Osteocyte (in vitro differentiated cells): Measurements from ENCODE around the gene RASSF1. TPM values are rescaled to one million over a fixed set of nuclear protein-coding genes. Genes with fewer than 3 reads are reported as not detected.
A peak's percentile ranks its signal among the peaks of the same experiment; 100 is the strongest.

ENCODE experiments used
- DNase-seq: peaks from one replicate; pipeline ENCODE4 v3.0.0; 2021; ENCODE audit warnings: mixed read lengths; ENCODE audit not compliant: unreplicated experiment; ENCODE audit errors: extremely low spot score
- H3K27ac Mint-ChIP-seq: one replicate; pipeline ENCODE4 v1.8.0; 2021; ENCODE audit warnings: mild to moderate bottlenecking, mixed read lengths; ENCODE audit not compliant: unreplicated experiment
- H3K27me3 Mint-ChIP-seq: one replicate; pipeline ENCODE4 v1.8.0; 2021; ENCODE audit warnings: mixed read lengths; ENCODE audit not compliant: unreplicated experiment
- H3K36me3 Mint-ChIP-seq: one replicate; pipeline ENCODE4 v1.8.0; 2021; ENCODE audit warnings: mixed read lengths; ENCODE audit not compliant: unreplicated experiment
- H3K4me1 Mint-ChIP-seq: one replicate; pipeline ENCODE4 v1.8.0; 2021; ENCODE audit warnings: mixed read lengths; ENCODE audit not compliant: unreplicated experiment
- H3K4me3 Mint-ChIP-seq: one replicate; pipeline ENCODE4 v1.8.0; 2021; ENCODE audit warnings: mild to moderate bottlenecking, moderate library complexity, mixed read lengths; ENCODE audit not compliant: unreplicated experiment
- H3K9me3 Mint-ChIP-seq: one replicate; pipeline ENCODE4 v1.8.0; 2021; ENCODE audit warnings: mixed read lengths; ENCODE audit not compliant: unreplicated experiment
- total RNA-seq: library from RNA; stranded (reverse); gene quantifications from 2 replicates; pipeline ENCODE4 v1.2.1, GENCODE V29; 2021
- TF ChIP-seq, protein P1 (sequence below): fragments of 200-600 bp; sonication (generic); IDR thresholded peaks from 2 replicates; pipeline ENCODE4 v1.5.0; 2021; ENCODE audit warnings: antibody characterized with exemption, mild to moderate bottlenecking, moderate library complexity

The RASSF1 gene
- total RNA-seq, 1 donor from 2014 or later = 12.8 TPM

DNA sequence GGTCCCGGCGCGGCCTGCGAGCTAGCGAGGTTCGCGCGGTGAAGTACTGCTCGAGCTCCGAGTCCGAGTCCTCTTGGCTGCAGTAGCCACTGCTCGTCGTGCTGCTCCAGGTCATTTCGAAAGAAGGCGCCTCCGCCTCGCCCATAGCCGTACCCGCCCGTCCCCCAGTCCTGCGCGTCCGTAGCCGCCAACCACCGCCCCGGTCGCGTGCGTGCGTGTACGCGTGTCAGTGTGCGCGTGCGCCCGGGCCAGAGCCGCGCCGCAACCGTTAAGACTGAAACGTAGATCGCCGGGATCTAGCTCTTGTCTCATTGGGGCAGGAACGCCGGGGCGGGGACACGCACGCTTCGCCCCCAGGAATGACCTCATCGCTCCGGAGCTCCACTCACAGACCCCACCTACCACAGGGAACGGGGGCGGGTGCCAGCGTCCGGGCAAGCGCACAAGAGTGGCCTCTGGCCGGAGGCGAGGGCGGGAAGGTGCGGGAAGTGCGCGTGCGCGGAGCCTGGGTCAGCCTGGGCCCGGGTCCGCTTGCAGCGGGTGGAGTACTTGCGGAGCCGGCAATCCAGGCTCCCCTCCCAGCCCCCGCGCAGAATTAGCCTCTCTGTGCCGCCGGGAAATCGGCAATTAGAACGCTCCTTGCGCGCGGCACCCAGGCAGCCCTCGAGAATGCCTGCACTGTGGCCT lies 3.3 kb downstream of the RASSF1 start:
- peak overlapping the region; percentile 87 for H3K4me3 Mint-ChIP-seq
- peaks cover under 1% of the 10 kb centered on the region for H3K36me3 Mint-ChIP-seq
- H3K4me1 Mint-ChIP-seq = peaks cover 55% of the 10 kb centered on the region
- no peaks in the 10 kb centered on the region for H3K9me3 Mint-ChIP-seq
- H3K27me3 Mint-ChIP-seq = no peaks in the 10 kb centered on the region
- DNase-seq = peak; percentile 100
- TF ChIP-seq, protein P1, sequence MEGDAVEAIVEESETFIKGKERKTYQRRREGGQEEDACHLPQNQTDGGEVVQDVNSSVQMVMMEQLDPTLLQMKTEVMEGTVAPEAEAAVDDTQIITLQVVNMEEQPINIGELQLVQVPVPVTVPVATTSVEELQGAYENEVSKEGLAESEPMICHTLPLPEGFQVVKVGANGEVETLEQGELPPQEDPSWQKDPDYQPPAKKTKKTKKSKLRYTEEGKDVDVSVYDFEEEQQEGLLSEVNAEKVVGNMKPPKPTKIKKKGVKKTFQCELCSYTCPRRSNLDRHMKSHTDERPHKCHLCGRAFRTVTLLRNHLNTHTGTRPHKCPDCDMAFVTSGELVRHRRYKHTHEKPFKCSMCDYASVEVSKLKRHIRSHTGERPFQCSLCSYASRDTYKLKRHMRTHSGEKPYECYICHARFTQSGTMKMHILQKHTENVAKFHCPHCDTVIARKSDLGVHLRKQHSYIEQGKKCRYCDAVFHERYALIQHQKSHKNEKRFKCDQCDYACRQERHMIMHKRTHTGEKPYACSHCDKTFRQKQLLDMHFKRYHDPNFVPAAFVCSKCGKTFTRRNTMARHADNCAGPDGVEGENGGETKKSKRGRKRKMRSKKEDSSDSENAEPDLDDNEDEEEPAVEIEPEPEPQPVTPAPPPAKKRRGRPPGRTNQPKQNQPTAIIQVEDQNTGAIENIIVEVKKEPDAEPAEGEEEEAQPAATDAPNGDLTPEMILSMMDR = no peak
- peak overlapping the region; percentile 96 for H3K27ac Mint-ChIP-seq

DNA sequence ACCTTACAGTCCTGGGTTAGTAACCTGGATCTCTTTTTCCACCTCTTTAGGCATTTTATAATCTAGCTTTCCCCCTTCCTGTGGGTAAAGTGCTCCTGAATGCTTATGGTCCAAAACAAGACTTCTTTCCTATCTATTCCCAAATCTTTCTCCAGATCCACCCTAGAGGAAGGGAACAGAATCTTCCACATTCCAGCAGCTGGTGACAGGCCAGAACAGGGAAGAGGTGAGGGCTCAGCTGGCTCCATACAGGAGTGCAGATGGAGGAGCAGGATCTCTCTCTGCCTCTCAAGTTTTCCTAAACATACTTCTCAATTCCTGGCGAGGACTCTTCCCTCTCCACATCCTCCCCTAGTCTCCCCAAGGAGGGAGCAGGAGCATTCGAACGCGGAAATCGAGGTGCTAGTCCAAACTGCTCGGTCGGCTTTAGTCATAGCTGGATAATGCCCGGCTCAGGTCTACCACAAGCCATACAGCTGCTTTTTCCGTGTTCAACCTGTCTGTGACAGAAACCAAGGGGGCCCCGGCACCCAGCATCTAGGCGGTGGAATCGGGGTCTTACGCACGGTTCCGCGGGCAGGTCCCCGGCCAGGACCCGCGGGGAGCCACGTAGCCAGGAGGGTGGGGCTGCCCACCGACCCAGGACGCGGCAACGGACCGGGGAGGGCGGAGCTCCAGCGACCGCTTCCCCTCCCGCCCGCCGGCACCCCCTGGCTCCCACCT lies 4.0 kb downstream of the RASSF1 start:
- no peak for DNase-seq
- H3K36me3 Mint-ChIP-seq = peaks cover 5% of the 10 kb centered on the region
- H3K4me1 Mint-ChIP-seq = peaks cover 55% of the 10 kb centered on the region
- H3K27me3 Mint-ChIP-seq = no peaks in the 10 kb centered on the region
- H3K27ac Mint-ChIP-seq = peak overlapping the region; percentile 96
- no peaks in the 10 kb centered on the region for H3K9me3 Mint-ChIP-seq
- TF ChIP-seq, protein P1 = no peak
- peak overlapping the region; percentile 87 for H3K4me3 Mint-ChIP-seq

DNA sequence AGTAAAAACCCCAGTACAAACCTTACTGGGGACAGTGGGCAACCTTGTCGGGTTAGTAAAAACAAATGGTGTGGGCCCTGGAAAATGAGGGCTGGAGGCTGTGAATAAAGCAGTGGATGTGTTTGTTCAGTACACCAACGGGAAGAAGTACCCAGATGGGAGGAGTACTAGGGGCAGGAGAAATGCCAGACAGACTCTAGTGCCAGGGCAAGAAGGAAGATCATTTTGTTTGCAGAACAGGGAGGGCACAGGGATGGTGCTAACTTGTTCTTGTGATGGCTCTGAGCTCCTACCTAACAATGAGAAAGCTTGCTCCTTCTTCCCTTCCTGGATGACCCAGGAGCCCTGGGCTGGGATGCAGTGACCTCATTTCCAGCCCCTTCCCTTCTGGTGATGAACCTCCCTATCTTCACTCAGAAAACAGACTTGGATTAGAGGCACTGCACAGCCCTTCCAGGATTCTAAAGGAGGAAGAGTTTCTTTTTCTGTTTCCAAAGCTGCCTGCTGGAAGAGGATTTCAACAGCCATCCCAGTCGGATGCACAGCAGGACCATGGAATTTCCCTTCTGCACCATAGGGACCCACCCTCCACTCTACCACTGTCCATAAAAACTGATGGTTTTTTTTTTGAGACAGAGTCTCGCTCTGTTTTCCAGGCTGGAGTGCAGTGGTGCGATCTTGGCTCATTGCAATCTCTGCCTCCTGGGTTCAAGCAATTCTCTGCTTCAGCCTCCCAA lies 6.1 kb downstream of the RASSF1 start:
- Mint-ChIP-seq H3K4me1 (peaks cover 46% of the 10 kb centered on the region), H3K36me3 (peaks cover 8% of the 10 kb centered on the region), H3K27ac (peak overlapping the region; percentile 65)

DNA sequence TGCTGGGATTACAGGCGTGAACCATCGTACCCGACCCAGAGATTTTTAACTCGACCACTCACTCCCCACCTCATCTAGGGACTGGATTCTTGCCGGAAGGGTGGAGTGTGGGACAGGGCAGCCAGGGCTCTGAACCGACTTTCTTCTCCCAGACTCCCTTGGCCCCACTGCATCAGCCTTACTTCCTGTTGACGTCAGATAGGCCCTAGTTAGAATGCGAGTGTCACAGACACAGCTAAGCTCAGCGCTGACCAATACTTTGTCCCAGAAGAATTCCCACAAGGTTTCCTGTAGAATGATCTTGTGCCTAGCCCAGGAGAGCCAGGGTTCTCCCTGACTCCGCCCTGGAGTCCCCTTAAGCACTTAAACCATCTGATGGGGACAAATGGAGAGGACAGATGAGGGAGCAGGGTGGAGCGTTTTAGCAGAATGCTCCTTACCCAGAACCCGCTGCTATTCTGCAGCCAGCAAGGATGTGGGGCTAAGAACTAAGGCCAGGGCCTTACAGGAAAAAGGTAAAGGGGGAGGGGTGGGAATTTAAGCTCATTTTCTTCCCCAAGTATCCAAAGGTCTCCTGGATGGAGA lies 6.8 kb downstream of the RASSF1 start:
- no peak for DNase-seq
- H3K4me3 Mint-ChIP-seq = no peak overlapping the region
- no peaks in the 10 kb centered on the region for H3K27me3 Mint-ChIP-seq
- TF ChIP-seq, protein P1 = no peak
- peak overlapping the region; percentile 47 for H3K27ac Mint-ChIP-seq
- no peaks in the 10 kb centered on the region for H3K9me3 Mint-ChIP-seq
- H3K36me3 Mint-ChIP-seq = peaks cover 8% of the 10 kb centered on the region
- H3K4me1 Mint-ChIP-seq = peaks cover 39% of the 10 kb centered on the region

More for the DNA sequence above, 6.1 kb downstream of the RASSF1 start:
- Mint-ChIP-seq H3K9me3 (no peaks in the 10 kb centered on the region), H3K4me3 (peak overlapping the region; percentile 37), H3K27me3 (no peaks in the 10 kb centered on the region)
- no peak for DNase-seq
- TF ChIP-seq, protein P1 = no peak
